Measurements from ENCODE around the gene RBM20.

Gene RBM20

GRCh38 chr10:110649347-110650264 lies 5.5 kb downstream of the RBM20 start:
- no peak overlapping the region for H3K4me2 ChIP-seq (ENCODE audit: low read depth, low read length)
- H3K9me2 ChIP-seq (replicated peaks; ENCODE audit: insufficient read depth, low read length), result no peaks in the 10 kb centered on the region
- peaks cover 3% of the 10 kb centered on the region for H3K27me3 ChIP-seq (replicated peaks; ENCODE audit: insufficient read depth, low read length)
- no peaks in the 10 kb centered on the region for H4K20me1 ChIP-seq (ENCODE audit: insufficient read depth, low read length)
- no peak overlapping the region for H2AFZ ChIP-seq (ENCODE audit: low read length)
- no peaks in the 10 kb centered on the region for H3K36me3 ChIP-seq (replicated peaks; ENCODE audit: insufficient read depth, low read length)
- H3K79me2 ChIP-seq (ENCODE audit: low read length), result no peaks in the 10 kb centered on the region
- H3K27ac ChIP-seq (ENCODE audit: low read length), result no peak overlapping the region
- H3F3A ChIP-seq (ENCODE audit: insufficient read depth, low read length), result no peaks in the 10 kb centered on the region
- no peaks in the 10 kb centered on the region for H3K4me1 ChIP-seq (ENCODE audit: low read length)
- no peaks in the 10 kb centered on the region for H3K9me3 ChIP-seq (replicated peaks; ENCODE audit: insufficient read depth, low read length)
- no peak overlapping the region for H3K9ac ChIP-seq (ENCODE audit: low read length)
- TF ChIP-seq EZH2phosphoT487 (IDR thresholded peaks at IDR 0.05; ENCODE audit: low read length), result no peak
- TF ChIP-seq, protein P1, sequence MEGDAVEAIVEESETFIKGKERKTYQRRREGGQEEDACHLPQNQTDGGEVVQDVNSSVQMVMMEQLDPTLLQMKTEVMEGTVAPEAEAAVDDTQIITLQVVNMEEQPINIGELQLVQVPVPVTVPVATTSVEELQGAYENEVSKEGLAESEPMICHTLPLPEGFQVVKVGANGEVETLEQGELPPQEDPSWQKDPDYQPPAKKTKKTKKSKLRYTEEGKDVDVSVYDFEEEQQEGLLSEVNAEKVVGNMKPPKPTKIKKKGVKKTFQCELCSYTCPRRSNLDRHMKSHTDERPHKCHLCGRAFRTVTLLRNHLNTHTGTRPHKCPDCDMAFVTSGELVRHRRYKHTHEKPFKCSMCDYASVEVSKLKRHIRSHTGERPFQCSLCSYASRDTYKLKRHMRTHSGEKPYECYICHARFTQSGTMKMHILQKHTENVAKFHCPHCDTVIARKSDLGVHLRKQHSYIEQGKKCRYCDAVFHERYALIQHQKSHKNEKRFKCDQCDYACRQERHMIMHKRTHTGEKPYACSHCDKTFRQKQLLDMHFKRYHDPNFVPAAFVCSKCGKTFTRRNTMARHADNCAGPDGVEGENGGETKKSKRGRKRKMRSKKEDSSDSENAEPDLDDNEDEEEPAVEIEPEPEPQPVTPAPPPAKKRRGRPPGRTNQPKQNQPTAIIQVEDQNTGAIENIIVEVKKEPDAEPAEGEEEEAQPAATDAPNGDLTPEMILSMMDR (IDR thresholded peaks at IDR 0.05; ENCODE audit: low read length), result no peak
- TF ChIP-seq EZH2 (optimal IDR thresholded peaks at IDR 0.05; ENCODE audit: low read depth, low read length), result no peak
- no peak for DNase-seq
- H3K4me3 ChIP-seq (ENCODE audit: low read length), result no peak overlapping the region

- Histone ChIP-seq H3K4me3 (ENCODE audit: low read length) (no peak overlapping the region), H3K4me2 (ENCODE audit: low read depth, low read length) (no peak overlapping the region), H3K27ac (ENCODE audit: low read length) (no peak overlapping the region), H4K20me1 (ENCODE audit: insufficient read depth, low read length) (no peaks in the 10 kb centered on the region), H3K9ac (ENCODE audit: low read length) (no peak overlapping the region), H3F3A (ENCODE audit: insufficient read depth, low read length) (no peaks in the 10 kb centered on the region), H3K9me3 (replicated peaks; ENCODE audit: insufficient read depth, low read length) (no peaks in the 10 kb centered on the region), H3K9me2 (replicated peaks; ENCODE audit: insufficient read depth, low read length) (no peaks in the 10 kb centered on the region), H3K36me3 (replicated peaks; ENCODE audit: insufficient read depth, low read length) (no peaks in the 10 kb centered on the region), H3K4me1 (ENCODE audit: low read length) (no peaks in the 10 kb centered on the region), H3K79me2 (ENCODE audit: low read length) (no peaks in the 10 kb centered on the region), H2AFZ (ENCODE audit: low read length) (no peak overlapping the region), H3K27me3 (replicated peaks; ENCODE audit: insufficient read depth, low read length) (no peaks in the 10 kb centered on the region)
- TF ChIP-seq EZH2phosphoT487 (IDR thresholded peaks at IDR 0.05; ENCODE audit: low read length), result no peak
- no peak for TF ChIP-seq EZH2 (optimal IDR thresholded peaks at IDR 0.05; ENCODE audit: low read depth, low read length)
- TF ChIP-seq, protein P1 (IDR thresholded peaks at IDR 0.05; ENCODE audit: low read length), result no peak
- DNase-seq, result no peak
These were observed 6.1 kb downstream of the RBM20 start for GRCh38 chr10:110650265-110650668.

GRCh38 chr10:110651044-110651958 lies 7.2 kb downstream of the RBM20 start:
- no peaks in the 10 kb centered on the region for H3F3A ChIP-seq (ENCODE audit: insufficient read depth, low read length)
- H3K79me2 ChIP-seq (ENCODE audit: low read length), result no peaks in the 10 kb centered on the region
- no peaks in the 10 kb centered on the region for H4K20me1 ChIP-seq (ENCODE audit: insufficient read depth, low read length)
- no peaks in the 10 kb centered on the region for H3K27me3 ChIP-seq (replicated peaks; ENCODE audit: insufficient read depth, low read length)
- H3K4me1 ChIP-seq (ENCODE audit: low read length), result no peaks in the 10 kb centered on the region
- DNase-seq, result no peak
- H3K4me3 ChIP-seq (ENCODE audit: low read length), result no peak overlapping the region
- H3K4me2 ChIP-seq (ENCODE audit: low read depth, low read length), result no peak overlapping the region
- H2AFZ ChIP-seq (ENCODE audit: low read length), result no peak overlapping the region
- H3K9me3 ChIP-seq (replicated peaks; ENCODE audit: insufficient read depth, low read length), result no peaks in the 10 kb centered on the region
- no peak overlapping the region for H3K27ac ChIP-seq (ENCODE audit: low read length)
- H3K9me2 ChIP-seq (replicated peaks; ENCODE audit: insufficient read depth, low read length), result no peaks in the 10 kb centered on the region
- TF ChIP-seq EZH2phosphoT487 (IDR thresholded peaks at IDR 0.05; ENCODE audit: low read length) (no peak), EZH2 (optimal IDR thresholded peaks at IDR 0.05; ENCODE audit: low read depth, low read length) (no peak)
- TF ChIP-seq, protein P1 (IDR thresholded peaks at IDR 0.05; ENCODE audit: low read length), result no peak
- no peak overlapping the region for H3K9ac ChIP-seq (ENCODE audit: low read length)
- H3K36me3 ChIP-seq (replicated peaks; ENCODE audit: insufficient read depth, low read length), result no peaks in the 10 kb centered on the region

Data from MM.1S (cell line).